ENCODE results near the gene AK9. TPM values are rescaled to one million over a fixed set of nuclear protein-coding genes. Genes with fewer than 3 reads are reported as not detected.

Gene AK9
- total RNA-seq, 1 experiment from 2014 or later = 1.7 TPM

- ChIA-PET CTCF (no interaction called here), POLR2A (ENCODE audit: unreplicated experiment) (no interaction called here)
- no peaks in the 10 kb centered on the region for H3K9me3 ChIP-seq (ENCODE audit: low read length)
- H4K20me1 ChIP-seq (ENCODE audit: low read length) = no peaks in the 10 kb centered on the region
- no peaks in the 10 kb centered on the region for H3F3A ChIP-seq (ENCODE audit: low read length, unreplicated experiment)
- H2AFZ ChIP-seq (ENCODE audit: low read length) = no peak overlapping the region
- intact Hi-C loops (cut with micrococcal nuclease) = no loop called here
- no peak overlapping the region for H3K9ac ChIP-seq (ENCODE audit: low read length)
- H3K27ac ChIP-seq (ENCODE audit: low read length) = no peak overlapping the region
- no peak overlapping the region for H3K4me3 ChIP-seq (ENCODE audit: low read length)
- H3K9me2 ChIP-seq (replicated peaks; ENCODE audit: low read length) = no peaks in the 10 kb centered on the region
- no peak for TF ChIP-seq EZH2phosphoT487 (IDR thresholded peaks at IDR 0.05; ENCODE audit: borderline replicate concordance, low read length)
- no peak for DNase-seq
- H3K4me1 ChIP-seq (ENCODE audit: insufficient read depth, low read length) = no peaks in the 10 kb centered on the region
- no peak overlapping the region for H3K4me2 ChIP-seq (ENCODE audit: low read length)
- no TSS peak for BruUV-seq (replicated peaks)
- ATAC-seq = no peak
- H3K27me3 ChIP-seq (ENCODE audit: low read length) = no peaks in the 10 kb centered on the region
- H3K36me3 ChIP-seq (ENCODE audit: low read depth, low read length) = no peaks in the 10 kb centered on the region
- no peaks in the 10 kb centered on the region for H3K79me2 ChIP-seq (ENCODE audit: low read length)
These were observed 79.5 kb downstream of the AK9 start for GRCh38 chr6:109611502-109611901.

GRCh38 chr6:109610590-109610989 is 80.4 kb downstream of the AK9 start:
- Histone ChIP-seq H3K27me3 (ENCODE audit: low read length) (no peaks in the 10 kb centered on the region), H4K20me1 (ENCODE audit: low read length) (no peaks in the 10 kb centered on the region), H3K79me2 (ENCODE audit: low read length) (no peaks in the 10 kb centered on the region), H3K9me2 (replicated peaks; ENCODE audit: low read length) (no peaks in the 10 kb centered on the region), H3K36me3 (ENCODE audit: low read depth, low read length) (no peaks in the 10 kb centered on the region), H3K27ac (ENCODE audit: low read length) (no peak overlapping the region), H3K4me3 (ENCODE audit: low read length) (no peak overlapping the region), H2AFZ (ENCODE audit: low read length) (no peak overlapping the region), H3K4me1 (ENCODE audit: insufficient read depth, low read length) (no peaks in the 10 kb centered on the region), H3K4me2 (ENCODE audit: low read length) (no peak overlapping the region), H3K9ac (ENCODE audit: low read length) (no peak overlapping the region), H3K9me3 (ENCODE audit: low read length) (no peaks in the 10 kb centered on the region), H3F3A (ENCODE audit: low read length, unreplicated experiment) (no peaks in the 10 kb centered on the region)
- POLR2A ChIA-PET (ENCODE audit: unreplicated experiment) = no interaction called here
- no peak for TF ChIP-seq EZH2 (IDR thresholded peaks at IDR 0.05; ENCODE audit: low read length, unreplicated experiment)
- no peak for TF ChIP-seq CTCF (conservative IDR thresholded peaks at IDR 0.05; ENCODE audit: low read depth, low read length)
- no peak for TF ChIP-seq EZH2phosphoT487 (IDR thresholded peaks at IDR 0.05; ENCODE audit: borderline replicate concordance, low read length)
- CTCF ChIA-PET = no interaction called here
- BruUV-seq (replicated peaks) = no TSS peak
- DNase-seq = no peak
- intact Hi-C loops (cut with micrococcal nuclease) = no loop called here
- ATAC-seq = no peak

DNA sequence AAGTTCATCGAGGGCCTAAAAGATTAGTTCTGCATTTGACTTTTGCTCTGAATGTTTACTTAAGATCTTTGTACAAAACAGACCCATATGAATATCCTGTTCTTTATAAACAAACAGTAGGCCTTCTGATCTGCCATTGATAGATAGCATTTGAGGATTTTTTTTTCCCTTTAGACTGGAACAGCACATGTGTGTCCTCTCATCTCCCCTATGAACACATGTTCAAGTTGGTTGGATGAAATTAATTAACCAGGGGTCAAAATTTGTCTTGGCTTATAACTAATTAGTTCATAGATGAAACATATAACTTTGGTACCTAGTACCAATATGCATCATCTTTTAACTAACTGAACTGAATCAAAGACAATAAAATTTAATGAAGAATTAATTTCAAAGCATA is 81.3 kb downstream of the AK9 start:
- H3K27ac ChIP-seq (ENCODE audit: low read length) = no peak overlapping the region
- no TSS peak for BruUV-seq (replicated peaks)

More for the DNA sequence above, 81.3 kb downstream of the AK9 start:
- Histone ChIP-seq H2AFZ (ENCODE audit: low read length) (no peak overlapping the region), H3K4me3 (ENCODE audit: low read length) (no peak overlapping the region), H4K20me1 (ENCODE audit: low read length) (no peaks in the 10 kb centered on the region), H3K9me3 (ENCODE audit: low read length) (no peaks in the 10 kb centered on the region), H3K36me3 (ENCODE audit: low read depth, low read length) (no peaks in the 10 kb centered on the region), H3K9ac (ENCODE audit: low read length) (no peak overlapping the region), H3K27me3 (ENCODE audit: low read length) (no peaks in the 10 kb centered on the region), H3K9me2 (replicated peaks; ENCODE audit: low read length) (no peaks in the 10 kb centered on the region), H3K4me2 (ENCODE audit: low read length) (no peak overlapping the region), H3K79me2 (ENCODE audit: low read length) (no peaks in the 10 kb centered on the region), H3F3A (ENCODE audit: low read length, unreplicated experiment) (no peaks in the 10 kb centered on the region), H3K4me1 (ENCODE audit: insufficient read depth, low read length) (no peaks in the 10 kb centered on the region)
- CTCF ChIA-PET = no interaction called here
- TF ChIP-seq CTCF (conservative IDR thresholded peaks at IDR 0.05; ENCODE audit: low read depth, low read length) (no peak), EZH2 (IDR thresholded peaks at IDR 0.05; ENCODE audit: low read length, unreplicated experiment) (no peak), EZH2phosphoT487 (IDR thresholded peaks at IDR 0.05; ENCODE audit: borderline replicate concordance, low read length) (no peak)
- intact Hi-C loops (cut with micrococcal nuclease) = no loop called here
- POLR2A ChIA-PET (ENCODE audit: unreplicated experiment) = no interaction called here
- DNase-seq (no peak), ATAC-seq (no peak)

Data from PC-3 (cell line).